ENCODE measurements around the gene NT5DC4. TPM values are rescaled to one million over a fixed set of nuclear protein-coding genes. Genes with fewer than 3 reads are reported as not detected.

The NT5DC4 gene
- total RNA-seq, 1 donor from 2014 or later, result not detected

GRCh38 chr2:112784199-112785189 lies 63.7 kb downstream of the NT5DC4 start, which contains the start of gene IL1A:
Gene IL1A (minus strand): TSS chr2:112784493. CDS start chr2:112783770, 723 bp downstream.
- peak; percentile 82 for DNase-seq (ENCODE audit: low read depth)

GRCh38 chr2:112787294-112787693 lies 66.5 kb downstream of the NT5DC4 start:
- DNase-seq (ENCODE audit: low read depth), result peak; percentile 32

GRCh38 chr2:112787729-112788393 lies 67.0 kb downstream of the NT5DC4 start:
- no peak for DNase-seq (ENCODE audit: low read depth)

GRCh38 chr2:112788653-112789052 lies 67.8 kb downstream of the NT5DC4 start:
- no peak for DNase-seq (ENCODE audit: low read depth)

Other genes with a start within 250 kb of the NT5DC4 start
- 46.5 and 62.2 TPM in 2 replicates for gene TTL, start 238.9 kb upstream of the NT5DC4 start, total RNA-seq
- 19.3 and 33.0 TPM in 2 replicates for gene POLR1B, start 178.6 kb upstream of the NT5DC4 start, total RNA-seq
- 3.1 and 6.4 TPM in 2 replicates for gene CHCHD5, start 136.4 kb upstream of the NT5DC4 start, total RNA-seq
- gene SLC20A1, start 75.1 kb upstream of the NT5DC4 start, total RNA-seq, result 72.9 and 91.2 TPM in 2 replicates
- 0.40 and 4.2 TPM in 2 replicates for gene CKAP2L, start 43.6 kb downstream of the NT5DC4 start, total RNA-seq
- gene IL1A, start 63.5 kb downstream of the NT5DC4 start, total RNA-seq, result 0.15 and 6.3 TPM in 2 replicates
- 0.35 and 4.5 TPM in 2 replicates for gene IL1B, start 115.8 kb downstream of the NT5DC4 start, total RNA-seq
- not detected in 2 replicates for gene IL37, start 190.1 kb downstream of the NT5DC4 start, total RNA-seq